GM21825 (cell line): ENCODE data around the gene CDH10.

Experiments used
- ATAC-seq: cut with Tn5 transposase; IDR thresholded peaks from one replicate; pipeline ENCODE4 v1.9.1; 2021; ENCODE audit warnings: mild to moderate bottlenecking, moderate library complexity; ENCODE audit not compliant: unreplicated experiment

Gene CDH10

GRCh38 chr5:24606971-24607370 is 37.8 kb downstream of the CDH10 start:
- ATAC-seq = no peak

GRCh38 chr5:24602188-24602587 is 42.6 kb downstream of the CDH10 start:
- ATAC-seq = no peak

GRCh38 chr5:24598956-24599355 is 45.8 kb downstream of the CDH10 start:
- ATAC-seq = no peak

GRCh38 chr5:24595329-24595728 is 49.4 kb downstream of the CDH10 start:
- no peak for ATAC-seq

- ATAC-seq = no peak
Measured at GRCh38 chr5:24591426-24591825, 53.4 kb downstream of the CDH10 start.

- ATAC-seq = no peak
Measured at GRCh38 chr5:24589566-24589965, 55.2 kb downstream of the CDH10 start.

- no peak for ATAC-seq
Measured at GRCh38 chr5:24585751-24586150, 59.0 kb downstream of the CDH10 start.

GRCh38 chr5:24571302-24571701 is 73.5 kb downstream of the CDH10 start:
- no peak for ATAC-seq

- ATAC-seq = no peak
Measured at GRCh38 chr5:24566933-24567332, 77.8 kb downstream of the CDH10 start.

- ATAC-seq = no peak
Measured at GRCh38 chr5:24555229-24555628, 89.5 kb downstream of the CDH10 start.

GRCh38 chr5:24547132-24547531 is 97.6 kb downstream of the CDH10 start:
- no peak for ATAC-seq

- ATAC-seq = no peak
Measured at GRCh38 chr5:24539613-24540012, 105.2 kb downstream of the CDH10 start.

GRCh38 chr5:24538346-24538745 is 106.4 kb downstream of the CDH10 start:
- ATAC-seq = no peak

- no peak for ATAC-seq
Measured at GRCh38 chr5:24535646-24536045, 109.1 kb downstream of the CDH10 start.

GRCh38 chr5:24530906-24531305 is 113.9 kb downstream of the CDH10 start:
- ATAC-seq = no peak

GRCh38 chr5:24525414-24525813 is 119.4 kb downstream of the CDH10 start:
- ATAC-seq = no peak

GRCh38 chr5:24512423-24512822 is 132.4 kb downstream of the CDH10 start:
- no peak for ATAC-seq

GRCh38 chr5:24510523-24510988 is 134.2 kb downstream of the CDH10 start:
- ATAC-seq = no peak

- no peak for ATAC-seq
Measured at GRCh38 chr5:24509943-24510342, 134.8 kb downstream of the CDH10 start.

- ATAC-seq = no peak
Measured at GRCh38 chr5:24505258-24505657, 139.5 kb downstream of the CDH10 start.

GRCh38 chr5:24497591-24498157 is 147.1 kb downstream of the CDH10 start:
- no peak for ATAC-seq

GRCh38 chr5:24497145-24497544 is 147.6 kb downstream of the CDH10 start:
- no peak for ATAC-seq

- no peak for ATAC-seq
Measured at GRCh38 chr5:24496268-24496667, 148.5 kb downstream of the CDH10 start.
